ENCODE data around the gene MOV10. TPM values are rescaled to one million over a fixed set of nuclear protein-coding genes. Genes with fewer than 3 reads are reported as not detected.
A peak's percentile ranks its signal among the peaks of the same experiment; 100 is the strongest.
"Not testable (repeated sequence)": the region's sequence is repeated elsewhere in the genome, so short reads cannot be mapped to it uniquely, and the experiment has no call there.

MOV10 gene
- total RNA-seq, 2 donors from 2014 or later: 113 to 124 TPM

- no peak overlapping the region for H3K4me3 ChIP-seq (ENCODE audit: low read length)
- 94 to 100% methylated on average over 1 of the region's 1 CpG for WGBS, 2 experiments (ENCODE audit: insufficient coverage in 1 of 2, insufficient read length in 1 of 2)
- H3K4me1 Mint-ChIP-seq: peaks cover 19% of the 10 kb centered on the region
- H3K36me3 ChIP-seq (ENCODE audit: control insufficient read depth, insufficient read depth, low read length): peaks cover 17% of the 10 kb centered on the region
- no peaks in the 10 kb centered on the region for H3K27me3 Mint-ChIP-seq (ENCODE audit: insufficient read depth)
- peaks cover 5% of the 10 kb centered on the region for H3K4me1 ChIP-seq (ENCODE audit: control insufficient read depth, insufficient read depth, low read length)
- no peak for DNase-seq
- peaks cover 7% of the 10 kb centered on the region for H3K9me3 ChIP-seq (ENCODE audit: control insufficient read depth, low read length)
- H3K27me3 ChIP-seq (ENCODE audit: control insufficient read depth, insufficient read depth, low read length, poor library complexity, severe bottlenecking): no peaks in the 10 kb centered on the region
- peaks cover 15% of the 10 kb centered on the region for H3K36me3 Mint-ChIP-seq (ENCODE audit: low read depth)
- TF ChIP-seq CTCF (conservative IDR thresholded peaks at IDR 0.05): no peak
- no peak overlapping the region for H3K4me3 Mint-ChIP-seq
- no peak overlapping the region for H3K9ac ChIP-seq (ENCODE audit: extremely low read depth, low read length, poor library complexity, severe bottlenecking)
- peaks cover 2% of the 10 kb centered on the region for H3K9me3 Mint-ChIP-seq
- H3K27ac ChIP-seq (ENCODE audit: low read depth, low read length): no peak overlapping the region
- H3K27ac Mint-ChIP-seq: peak overlapping the region; percentile 49
These were observed 36.4 kb upstream of the MOV10 start for GRCh38 chr1:112638110-112638428.

- WGBS, 2 experiments (ENCODE audit: insufficient coverage in 1 of 2, insufficient read length in 1 of 2): 96 to 100% methylated on average over 1 to 23 of the region's 23 CpGs
- not testable (repeated sequence) for H3K9me3 Mint-ChIP-seq
These were observed 34.0 kb upstream of the MOV10 start for GRCh38 chr1:112640437-112640836.

GRCh38 chr1:112643080-112643479, 31.4 kb upstream of the MOV10 start:
- H3K9me3 Mint-ChIP-seq: peaks cover 2% of the 10 kb centered on the region
- Histone ChIP-seq H3K27me3 (ENCODE audit: control insufficient read depth, insufficient read depth, low read length, poor library complexity, severe bottlenecking) (no peaks in the 10 kb centered on the region), H3K4me1 (ENCODE audit: control insufficient read depth, insufficient read depth, low read length) (no peaks in the 10 kb centered on the region), H3K36me3 (ENCODE audit: control insufficient read depth, insufficient read depth, low read length) (peaks cover 34% of the 10 kb centered on the region), H3K27ac (ENCODE audit: low read depth, low read length) (no peak overlapping the region), H3K9ac (ENCODE audit: extremely low read depth, low read length, poor library complexity, severe bottlenecking) (no peak overlapping the region), H3K4me3 (ENCODE audit: low read length) (no peak overlapping the region), H3K9me3 (ENCODE audit: control insufficient read depth, low read length) (peaks cover 16% of the 10 kb centered on the region)
- H3K36me3 Mint-ChIP-seq (ENCODE audit: low read depth): peaks cover 37% of the 10 kb centered on the region
- no peaks in the 10 kb centered on the region for H3K4me1 Mint-ChIP-seq
- H3K27me3 Mint-ChIP-seq (ENCODE audit: insufficient read depth): no peaks in the 10 kb centered on the region
- no peak overlapping the region for H3K4me3 Mint-ChIP-seq
- H3K27ac Mint-ChIP-seq: no peak overlapping the region
- DNase-seq: no peak
- no peak for TF ChIP-seq CTCF (conservative IDR thresholded peaks at IDR 0.05)
- WGBS, 2 experiments (ENCODE audit: insufficient coverage in 1 of 2, insufficient read length in 1 of 2): 98 to 100% methylated on average over 2 of the region's 2 CpGs

More at GRCh38 chr1:112640437-112640836, 34.0 kb upstream of the MOV10 start:
- H3K27ac Mint-ChIP-seq; H3K4me3 Mint-ChIP-seq; H3K4me3 ChIP-seq (ENCODE audit: low read length); H3K9me3 ChIP-seq (ENCODE audit: control insufficient read depth, low read length); H3K4me1 Mint-ChIP-seq; DNase-seq; H3K27me3 Mint-ChIP-seq (ENCODE audit: insufficient read depth); H3K4me1 ChIP-seq (ENCODE audit: control insufficient read depth, insufficient read depth, low read length); H3K27me3 ChIP-seq (ENCODE audit: control insufficient read depth, insufficient read depth, low read length, poor library complexity, severe bottlenecking); H3K9ac ChIP-seq (ENCODE audit: extremely low read depth, low read length, poor library complexity, severe bottlenecking); H3K27ac ChIP-seq (ENCODE audit: low read depth, low read length): not testable (repeated sequence)
- H3K36me3 ChIP-seq (ENCODE audit: control insufficient read depth, insufficient read depth, low read length): peaks cover 23% of the 10 kb centered on the region
- peaks cover 26% of the 10 kb centered on the region for H3K36me3 Mint-ChIP-seq (ENCODE audit: low read depth)

- no peaks in the 10 kb centered on the region for H3K4me1 Mint-ChIP-seq
These were observed 28.2 kb upstream of the MOV10 start for GRCh38 chr1:112646225-112646624.

More at GRCh38 chr1:112646225-112646624, 28.2 kb upstream of the MOV10 start:
- Histone ChIP-seq H3K4me3 (ENCODE audit: low read length) (no peak overlapping the region), H3K36me3 (ENCODE audit: control insufficient read depth, insufficient read depth, low read length) (peaks cover 56% of the 10 kb centered on the region), H3K9me3 (ENCODE audit: control insufficient read depth, low read length) (peaks cover 10% of the 10 kb centered on the region), H3K4me1 (ENCODE audit: control insufficient read depth, insufficient read depth, low read length) (no peaks in the 10 kb centered on the region), H3K27me3 (ENCODE audit: control insufficient read depth, insufficient read depth, low read length, poor library complexity, severe bottlenecking) (no peaks in the 10 kb centered on the region), H3K9ac (ENCODE audit: extremely low read depth, low read length, poor library complexity, severe bottlenecking) (no peak overlapping the region), H3K27ac (ENCODE audit: low read depth, low read length) (no peak overlapping the region)
- 92 to 96% methylated on average over 4 of the region's 4 CpGs for WGBS, 2 experiments (ENCODE audit: insufficient coverage in 1 of 2, insufficient read length in 1 of 2)
- no peak overlapping the region for H3K27ac Mint-ChIP-seq
- no peaks in the 10 kb centered on the region for H3K27me3 Mint-ChIP-seq (ENCODE audit: insufficient read depth)
- DNase-seq: no peak
- H3K4me3 Mint-ChIP-seq: no peak overlapping the region
- H3K9me3 Mint-ChIP-seq: no peaks in the 10 kb centered on the region
- no peak for TF ChIP-seq CTCF (conservative IDR thresholded peaks at IDR 0.05)
- peaks cover 55% of the 10 kb centered on the region for H3K36me3 Mint-ChIP-seq (ENCODE audit: low read depth)

Measured in endodermal cell (in vitro differentiated cells).